Dermis microvascular lymphatic vessel endothelial cell (primary cell): ENCODE results near the gene PSD2. TPM values are rescaled to one million over a fixed set of nuclear protein-coding genes. Genes with fewer than 3 reads are reported as not detected.
A peak's percentile ranks its signal among the peaks of the same experiment; 100 is the strongest.
"Not testable (repeated sequence)": the region's sequence is repeated elsewhere in the genome, so short reads cannot be mapped to it uniquely, and the experiment has no call there.

Experiments
- DNase-seq, 2 donors: peaks; one replicate each; pipeline versions ENCODE4 v3.0.0 to v3.0.0-alpha.2; 2010; ENCODE audit warnings: low read depth in 2 of 2
- total RNA-seq: library from RNA; depleted of rRNA; stranded (reverse); fragments of >200 nt; gene quantifications from 2 replicates; pipeline ENCODE4 v1.2.1, GENCODE V29; 2014

The PSD2 gene
- total RNA-seq, 1 donor from 2014 or later = not detected

- DNase-seq = no peak
Observed at GRCh38 chr5:139789116-139789844, 6.3 kb upstream of the PSD2 start.

- no peak for DNase-seq
Observed at GRCh38 chr5:139789845-139790189, 5.8 kb upstream of the PSD2 start.

GRCh38 chr5:139792218-139792617, 3.4 kb upstream of the PSD2 start:
- no peak for DNase-seq

- DNase-seq = not testable (repeated sequence)
Observed at GRCh38 chr5:139792655-139793054, 3.0 kb upstream of the PSD2 start.

GRCh38 chr5:139794067-139794846, 1.4 kb upstream of the PSD2 start:
- no peak for DNase-seq

GRCh38 chr5:139796061-139796806, 626 bp downstream of the PSD2 start:
- DNase-seq = no peak

GRCh38 chr5:139797335-139797734, 1.7 kb downstream of the PSD2 start:
- DNase-seq = no peak

- DNase-seq = no peak
Observed at GRCh38 chr5:139797856-139798510, 2.4 kb downstream of the PSD2 start.

GRCh38 chr5:139798883-139799282, 3.3 kb downstream of the PSD2 start:
- no peak for DNase-seq

- DNase-seq = no peak
Observed at GRCh38 chr5:139799359-139799758, 3.8 kb downstream of the PSD2 start.

GRCh38 chr5:139803978-139804377, 8.4 kb downstream of the PSD2 start:
- no peak for DNase-seq

- no peak for DNase-seq
Observed at GRCh38 chr5:139804800-139805397, 9.3 kb downstream of the PSD2 start.

GRCh38 chr5:139805545-139805944, 9.9 kb downstream of the PSD2 start:
- DNase-seq = no peak

GRCh38 chr5:139806111-139806510, 10.5 kb downstream of the PSD2 start:
- DNase-seq = no peak

- no peak for DNase-seq
Observed at GRCh38 chr5:139806726-139807646, 11.4 kb downstream of the PSD2 start.

GRCh38 chr5:139807647-139808030, 12.0 kb downstream of the PSD2 start:
- DNase-seq = no peak

- peak in 1 of 2 donors; percentile 50 for DNase-seq
Observed at GRCh38 chr5:139808481-139809330, 13.1 kb downstream of the PSD2 start.

- DNase-seq = no peak
Observed at GRCh38 chr5:139809331-139809810, 13.8 kb downstream of the PSD2 start.
